Left lung (tissue), 10 donors: ENCODE measurements around the gene FAM163A. TPM values are rescaled to one million over a fixed set of nuclear protein-coding genes. Genes with fewer than 3 reads are reported as not detected.

Source experiments
- ATAC-seq: fragments of 200-7000 bp; cut with Tn5 transposase; one replicate; pipeline ENCODE4 v1.9.1; 2020; ENCODE audit warnings: moderate library complexity
- DNase-seq, 4 donors: peaks; one replicate each; pipeline ENCODE4 v3.0.0-alpha.2; 2013 to 2020
- H3K27ac ChIP-seq, 2 donors: fragments of 200-600 bp; sonication (generic) in 1 of 2; one replicate each; pipeline versions ENCODE4 v1.5.0 to v1.8.0; 2020 to 2021
- H3K27me3 ChIP-seq, 2 donors: fragments of 200-600 bp; sonication (generic) in 1 of 2; one replicate each; pipeline versions ENCODE4 v1.5.0 to v1.8.0; 2020 to 2021
- H3K36me3 ChIP-seq, 2 donors: fragments of 200-600 bp; sonication (generic) in 1 of 2; one replicate each; pipeline versions ENCODE4 v1.5.0 to v1.8.0; 2020 to 2021
- H3K4me1 ChIP-seq, 2 donors: fragments of 200-600 bp; one replicate each; pipeline ENCODE4 v1.8.0; 2021
- H3K4me3 ChIP-seq, 2 donors: fragments of 200-600 bp; sonication (generic) in 1 of 2; one replicate each; pipeline versions ENCODE4 v1.5.0 to v1.8.0; 2020 to 2021; ENCODE audit warnings: mild to moderate bottlenecking in 1 of 2
- H3K9me3 ChIP-seq, 2 donors: fragments of 200-600 bp; sonication (generic) in 1 of 2; one replicate each; pipeline versions ENCODE4 v1.5.0 to v1.8.0; 2020 to 2021
- CTCF ChIP-seq, 2 donors: fragments of 200-600 bp; sonication (generic) in 1 of 2; IDR thresholded peaks; one replicate each; pipeline versions ENCODE4 v1.5.0 to v1.8.0; 2021; ENCODE audit warnings: antibody characterized with exemption in 2 of 2
- intact Hi-C, 2 donors: fragments of 100-400 bp; cut with DNase I; formaldehyde crosslinking; loops; one replicate each; pipeline versions ENCODE4 v1.11.2 to v1.14.2; 2022
- polyA plus RNA-seq, 6 donors: library from polyadenylated mRNA; unstranded; fragments of 120-200 nt; gene quantifications; one replicate each; pipeline ENCODE4 v1.2.1, GENCODE V29; 2013; ENCODE audit not compliant: insufficient read length in 6 of 6
- total RNA-seq, 2 donors: library from RNA; stranded (reverse); fragmentation: NEBNext Ultra II Directional; extraction: Animal tissue kit (Norgen Biotek cat#: 25700); gene quantifications; one replicate each; pipeline ENCODE4 v1.2.1, GENCODE V29; 2021
- donor health status: DM: no; HTN: yes; CAD: no.
- donor health status: DM: no; HTN: no; CAD: no.

FAM163A gene
- total and polyA plus RNA-seq, 8 donors = 0.06 to 0.27 (median 0.12) TPM; not detected in 2

DNA sequence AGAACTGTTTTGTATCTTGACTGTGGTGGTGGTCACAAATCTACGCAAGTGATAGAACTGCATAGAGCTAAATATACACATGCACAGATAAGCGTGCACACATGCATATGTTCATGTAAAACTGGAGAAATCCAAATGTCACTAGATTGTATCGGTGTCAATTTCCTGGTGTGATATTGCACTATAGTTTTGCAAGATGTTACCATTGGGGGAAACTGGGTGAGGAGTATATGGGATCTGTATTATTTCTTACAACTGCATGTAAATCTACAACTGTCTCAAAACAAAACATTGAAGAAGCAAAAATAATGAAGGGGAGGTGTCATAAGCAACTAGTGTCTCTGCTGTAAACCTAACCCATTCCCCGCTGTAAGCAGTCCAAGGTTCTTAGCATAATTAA is 30.2 kb downstream of the FAM163A start:
- intact Hi-C loops = no loop called here
- DNase-seq = no peak
- no peak overlapping the region for H3K27ac ChIP-seq
- ATAC-seq = no peak
- H3K36me3 ChIP-seq = no peaks in the 10 kb centered on the region
- no peaks in the 10 kb centered on the region for H3K4me1 ChIP-seq
- H3K4me3 ChIP-seq = no peak overlapping the region
- no peak for TF ChIP-seq CTCF (IDR thresholded peaks at IDR 0.05)
- H3K9me3 ChIP-seq = peaks cover 0 to 7% of the 10 kb centered on the region in 2 donors
- H3K27me3 ChIP-seq = no peaks in the 10 kb centered on the region

DNA sequence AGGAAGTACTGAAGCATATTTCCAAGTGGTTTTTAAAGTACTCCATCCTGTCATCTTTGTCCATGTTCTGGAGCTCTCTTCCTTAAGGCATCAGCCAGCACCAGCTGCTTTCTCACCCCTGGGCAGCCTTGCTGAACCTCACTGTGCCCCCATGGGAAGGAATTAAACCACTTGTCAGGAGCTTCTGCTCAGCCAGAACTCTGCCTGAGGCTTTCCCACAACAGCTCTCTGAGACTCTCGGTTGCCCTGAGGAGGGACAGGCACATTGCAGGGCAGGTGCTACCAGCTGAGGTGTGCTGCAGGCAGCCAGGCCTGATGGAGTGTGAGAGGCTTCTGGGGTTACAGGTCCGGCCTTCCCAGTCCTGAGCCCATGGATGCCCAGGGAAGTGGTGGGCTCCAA is 30.9 kb downstream of the FAM163A start:
- TF ChIP-seq CTCF (IDR thresholded peaks at IDR 0.05) = no peak
- no peak overlapping the region for H3K4me3 ChIP-seq
- intact Hi-C loops = no loop called here
- H3K9me3 ChIP-seq = peaks cover 0 to 5% of the 10 kb centered on the region in 2 donors
- H3K27ac ChIP-seq = no peak overlapping the region
- H3K4me1 ChIP-seq = no peaks in the 10 kb centered on the region
- no peak for ATAC-seq
- no peaks in the 10 kb centered on the region for H3K27me3 ChIP-seq
- no peak for DNase-seq
- H3K36me3 ChIP-seq = no peaks in the 10 kb centered on the region

DNA sequence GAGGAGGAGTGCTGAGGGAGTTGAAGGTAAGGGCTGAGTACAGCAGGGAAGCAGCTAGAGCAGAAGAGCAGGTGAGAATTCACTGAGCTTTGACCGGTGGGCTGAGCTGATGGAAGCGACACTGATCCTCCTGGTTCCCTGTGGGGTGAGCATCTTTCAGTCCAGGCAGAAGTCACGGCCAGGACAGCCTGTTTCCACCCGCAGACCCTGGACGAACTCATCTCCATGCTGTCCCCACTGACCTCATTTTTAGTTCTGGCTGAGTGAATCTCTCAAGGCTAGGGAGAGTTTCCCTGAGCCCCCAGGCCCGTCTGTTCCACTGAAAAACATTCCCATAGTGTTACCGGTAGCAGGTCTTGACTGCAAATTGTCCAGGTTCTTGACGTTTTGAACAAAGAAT is 31.5 kb downstream of the FAM163A start:
- Histone ChIP-seq H3K27ac (no peak overlapping the region), H3K36me3 (no peaks in the 10 kb centered on the region), H3K4me1 (no peaks in the 10 kb centered on the region), H3K4me3 (no peak overlapping the region), H3K27me3 (no peaks in the 10 kb centered on the region), H3K9me3 (peaks cover 0 to 5% of the 10 kb centered on the region in 2 donors)
- no peak for TF ChIP-seq CTCF (IDR thresholded peaks at IDR 0.05)
- ATAC-seq (no peak), DNase-seq (no peak)
- intact Hi-C loops = no loop called here

- TF ChIP-seq CTCF (IDR thresholded peaks at IDR 0.05) = no peak
- peaks cover 0 to 5% of the 10 kb centered on the region in 2 donors for H3K9me3 ChIP-seq
- no peak overlapping the region for H3K4me3 ChIP-seq
- H3K36me3 ChIP-seq = no peaks in the 10 kb centered on the region
- H3K4me1 ChIP-seq = no peaks in the 10 kb centered on the region
- intact Hi-C loops = no loop called here
- no peak overlapping the region for H3K27ac ChIP-seq
- H3K27me3 ChIP-seq = no peaks in the 10 kb centered on the region
- DNase-seq (no peak), ATAC-seq (no peak)
Measured at GRCh38 chr1:179775009-179775408, 31.9 kb downstream of the FAM163A start.

GRCh38 chr1:179776831-179777230 is 33.7 kb downstream of the FAM163A start:
- Histone ChIP-seq H3K27me3 (no peaks in the 10 kb centered on the region), H3K27ac (no peak overlapping the region), H3K36me3 (no peaks in the 10 kb centered on the region), H3K9me3 (peaks cover 0 to 5% of the 10 kb centered on the region in 2 donors), H3K4me3 (no peak overlapping the region), H3K4me1 (no peaks in the 10 kb centered on the region)
- intact Hi-C loops = no loop called here
- TF ChIP-seq CTCF (IDR thresholded peaks at IDR 0.05) = no peak
- ATAC-seq = no peak
- no peak for DNase-seq
